Left renal pelvis (tissue), 4 donors: Measurements from ENCODE around the gene GALNS. TPM values are rescaled to one million over a fixed set of nuclear protein-coding genes. Genes with fewer than 3 reads are reported as not detected.
"Not testable (repeated sequence)": the region's sequence is repeated elsewhere in the genome, so short reads cannot be mapped to it uniquely, and the experiment has no call there.

Experiments used
- DNase-seq, 4 donors: peaks; one replicate each; pipeline ENCODE4 v3.0.0-alpha.2; 2013; ENCODE audit warnings: low read depth in 4 of 4, low spot score in 3 of 4
- polyA plus RNA-seq, 4 donors: library from polyadenylated mRNA; unstranded; fragments of 120-200 nt; gene quantifications; one replicate each; pipeline ENCODE4 v1.2.1, GENCODE V29; 2013; ENCODE audit not compliant: insufficient read length in 4 of 4

Gene GALNS
- 10 to 100 TPM; 19.8 to 26.7 (median 22.1) TPM for polyA plus RNA-seq

GRCh38 chr16:88856828-88857727, at the start of gene GALNS, which contains the start of gene TRAPPC2L:
GALNS (minus strand) TSS chr16:88856947; CDS start chr16:88856877, 70 bp downstream.
TRAPPC2L (plus strand) TSS chr16:88857127; CDS start chr16:88857151, 24 bp downstream.
- DNase-seq, result peak; percentile 82 to 91 (median 90)

DNA sequence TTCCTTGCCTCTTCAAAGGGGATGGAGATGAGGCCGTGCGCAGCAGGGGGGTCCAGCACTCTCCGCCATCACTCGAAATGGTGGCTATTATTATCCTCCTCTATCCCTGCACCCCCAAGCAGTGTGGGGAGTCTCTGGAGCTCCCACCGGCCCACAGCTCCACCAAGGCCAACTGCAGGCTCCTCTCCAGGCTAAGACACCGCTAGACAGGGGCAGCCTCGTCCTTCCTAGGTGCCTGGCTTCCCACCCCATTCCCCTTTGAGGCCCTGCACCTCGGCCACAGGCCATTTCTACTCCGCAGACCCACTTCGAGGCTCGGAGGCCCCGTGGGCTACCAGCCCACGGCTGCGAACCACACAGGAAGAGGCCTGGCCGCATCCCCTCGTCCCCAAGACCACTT, 49.3 kb upstream of the GALNS start:
- DNase-seq, result no peak

DNA sequence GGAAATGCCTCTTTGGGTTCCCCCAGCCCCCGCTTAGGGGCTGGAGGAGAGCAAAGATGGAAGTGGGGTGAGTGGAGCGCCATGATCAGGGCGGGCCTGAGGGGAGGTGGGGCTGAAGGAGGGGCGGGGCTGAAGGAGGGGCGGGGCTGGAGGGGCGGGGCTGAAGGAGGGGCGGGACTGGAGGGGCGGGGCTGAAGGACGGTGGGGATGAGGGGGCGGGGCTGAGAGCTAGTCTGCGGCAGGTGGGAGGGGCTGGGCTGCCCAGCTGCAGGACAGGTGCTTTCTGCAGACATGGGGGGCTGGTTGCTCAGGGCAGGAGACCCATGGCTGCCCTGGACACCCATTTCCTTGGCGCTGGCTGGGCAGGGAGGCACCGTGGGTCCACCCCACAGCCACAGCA, 48.8 kb upstream of the GALNS start:
- DNase-seq, result no peak

GRCh38 chr16:88904676-88905365, 48.1 kb upstream of the GALNS start:
- DNase-seq, result no peak

GRCh38 chr16:88903267-88903666, 46.5 kb upstream of the GALNS start:
- no peak for DNase-seq

- no peak for DNase-seq
Observed at GRCh38 chr16:88902744-88903143, 46.0 kb upstream of the GALNS start.

DNA sequence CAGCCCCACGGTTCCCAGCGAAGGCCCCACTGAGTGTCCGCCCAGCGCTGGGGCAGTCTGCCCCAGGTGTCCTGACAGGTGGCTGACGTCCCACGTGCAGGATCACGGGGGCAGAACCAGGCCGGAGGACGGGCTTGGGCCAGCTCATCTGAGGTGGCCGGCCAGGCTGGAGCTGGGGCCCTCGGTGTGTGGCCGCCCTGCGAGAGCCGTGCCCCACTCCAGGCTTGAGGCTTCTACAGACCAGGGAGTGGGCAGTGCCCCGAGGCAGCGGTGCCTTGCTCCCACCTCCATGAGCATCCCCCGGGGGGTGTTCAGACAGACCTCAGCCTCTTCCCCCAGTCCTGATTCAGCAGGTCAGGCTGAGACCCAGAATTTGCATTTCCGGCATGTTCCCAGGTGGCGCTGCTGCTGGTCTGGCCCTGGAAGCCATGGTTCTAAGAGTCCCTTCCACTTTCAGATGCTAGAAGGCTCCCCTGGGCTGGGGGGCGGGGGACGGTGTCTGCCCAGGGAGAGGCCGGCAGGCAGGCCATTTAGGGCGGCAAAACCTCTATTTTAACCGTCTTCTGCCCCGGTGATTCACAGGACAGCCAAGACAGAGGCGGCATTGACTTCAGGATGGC, 45.1 kb upstream of the GALNS start:
- DNase-seq, result no peak

GRCh38 chr16:88900662-88901052, 43.9 kb upstream of the GALNS start:
- no peak for DNase-seq

- no peak for DNase-seq
Observed at GRCh38 chr16:88899901-88900661, 43.3 kb upstream of the GALNS start.

DNA sequence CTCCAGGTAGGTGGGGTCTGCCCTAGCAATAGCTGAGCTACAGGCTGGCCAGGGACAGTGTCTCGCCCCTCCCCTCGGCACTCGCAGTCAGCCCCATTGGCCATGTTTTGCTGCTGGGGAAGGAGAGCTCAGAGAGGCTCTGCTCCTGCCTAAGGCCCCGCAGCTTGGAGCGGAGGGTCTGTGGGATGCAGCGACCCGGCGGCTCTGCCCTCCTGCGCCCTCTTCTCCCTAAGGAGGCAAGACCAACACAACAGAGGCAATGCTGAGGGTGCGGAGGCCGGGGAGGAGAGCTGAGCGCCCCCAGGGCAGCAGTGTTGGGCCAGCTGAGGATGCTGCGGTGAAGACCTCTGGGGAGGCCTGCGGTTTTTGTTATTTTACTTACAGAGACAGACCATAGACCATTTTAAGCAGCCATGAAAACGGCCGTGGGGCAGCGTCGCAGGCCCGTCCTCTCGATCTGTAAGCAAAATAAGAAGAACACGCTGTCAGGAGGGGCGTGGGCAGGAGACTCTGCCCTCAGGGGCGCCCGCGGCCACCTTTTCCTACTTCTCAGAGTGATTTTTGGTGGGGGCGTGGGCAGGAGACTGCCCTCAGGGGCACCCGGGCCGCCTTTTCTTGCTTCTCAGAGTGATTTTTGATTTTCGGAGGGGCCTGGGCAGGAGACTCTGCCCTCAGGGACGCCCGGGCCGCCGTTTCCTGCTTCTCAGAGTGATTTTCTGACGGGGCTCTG, 41.1 kb upstream of the GALNS start:
- no peak for DNase-seq

GRCh38 chr16:88896238-88897070, 39.7 kb upstream of the GALNS start:
- no peak for DNase-seq

- DNase-seq, result no peak
Observed at GRCh38 chr16:88895335-88895734, 38.6 kb upstream of the GALNS start.

GRCh38 chr16:88894681-88895300, 38.0 kb upstream of the GALNS start:
- DNase-seq, result no peak

DNA sequence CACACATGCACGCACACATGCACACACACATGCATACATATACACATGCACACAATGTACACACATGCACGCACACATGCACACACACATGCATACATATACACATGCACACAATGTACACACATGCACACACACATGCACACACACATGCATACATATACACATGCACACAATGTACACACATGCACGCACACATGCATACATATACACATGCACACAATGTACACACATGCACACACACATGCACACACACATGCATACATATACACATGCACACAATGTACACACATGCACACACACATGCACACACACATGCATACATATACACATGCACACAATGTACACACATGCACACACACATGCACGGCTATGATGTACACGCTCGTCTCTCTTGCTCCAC, 37.5 kb upstream of the GALNS start:
- not testable (repeated sequence) for DNase-seq

DNA sequence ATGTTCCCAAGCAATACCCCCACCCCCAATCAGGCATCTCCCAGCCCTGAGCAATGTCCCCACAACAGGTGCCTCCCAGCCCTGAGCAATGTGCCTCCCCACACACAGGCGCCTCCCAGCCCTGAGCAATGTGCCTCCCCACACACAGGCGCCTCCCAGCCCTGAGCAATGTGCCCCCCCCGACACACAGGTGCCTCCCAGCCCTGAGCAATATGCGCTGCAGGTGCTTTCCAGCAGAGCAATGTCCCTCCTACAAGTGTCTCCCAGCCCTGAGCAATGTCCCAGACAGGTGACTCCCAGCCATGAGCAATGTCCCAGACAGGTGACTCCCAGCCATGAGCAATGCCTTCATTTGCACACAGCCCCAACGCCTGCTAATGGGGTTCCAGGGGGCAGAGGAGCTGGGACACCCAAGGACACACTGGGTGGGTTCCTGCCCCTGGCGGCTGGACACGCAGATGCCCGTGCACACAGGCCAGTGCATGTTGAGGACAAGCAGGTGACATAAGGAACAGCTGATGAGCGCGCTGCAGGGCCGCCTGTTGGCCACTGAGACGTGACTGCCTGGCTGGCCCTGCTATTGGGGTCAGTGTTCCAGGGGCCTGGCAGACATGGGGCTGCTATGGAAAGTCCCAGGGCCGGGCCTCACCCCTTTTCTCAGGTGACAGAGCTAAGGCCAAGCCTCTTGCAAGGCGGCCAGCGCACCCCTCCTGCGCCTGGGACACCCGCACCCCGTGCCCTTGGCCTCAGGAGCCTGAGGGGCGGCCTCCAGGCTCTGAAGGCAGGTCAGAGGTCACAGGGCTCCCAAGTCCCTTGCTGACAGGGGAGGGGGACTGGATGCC, 36.6 kb upstream of the GALNS start:
- DNase-seq, result no peak

GRCh38 chr16:88892065-88892464, 35.3 kb upstream of the GALNS start:
- no peak for DNase-seq

DNA sequence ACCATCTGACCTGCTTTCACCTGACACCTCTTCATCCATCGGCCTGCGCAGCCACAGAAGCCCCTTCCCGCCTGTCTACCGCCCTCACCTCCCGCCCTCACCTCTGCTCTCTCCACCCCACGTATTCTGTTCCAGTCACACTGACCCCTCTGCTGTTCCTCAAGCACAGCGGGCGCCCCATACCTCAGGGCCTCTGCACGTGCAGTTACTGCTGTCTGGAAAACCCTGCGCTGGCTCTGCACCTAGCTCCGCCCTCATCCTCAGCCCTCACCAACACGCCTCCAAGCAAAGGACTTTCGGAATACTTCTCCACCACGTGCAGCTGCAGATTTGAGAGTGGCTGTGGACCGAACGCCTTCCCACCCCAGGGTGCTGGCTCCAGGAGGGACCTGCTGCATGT, 34.3 kb upstream of the GALNS start:
- DNase-seq, result no peak
